CD4-positive, alpha-beta memory T cell (primary cell): ENCODE results near the gene UBL3. TPM values are rescaled to one million over a fixed set of nuclear protein-coding genes. Genes with fewer than 3 reads are reported as not detected.

Experiments used
- CTCF ChIA-PET: fragments of 350-600 bp; sonication (Branson Sonifier 250); formaldehyde crosslinking; loops from one replicate; lab custom pipeline; 2021; ENCODE audit warnings: inconsistent platforms; ENCODE audit not compliant: partially characterized antibody; lab: Charles Lee
- POLR2A ChIA-PET: fragments of 350-600 bp; sonication (Branson Sonifier 250); formaldehyde crosslinking; loops from one replicate; lab custom pipeline; 2021; ENCODE audit not compliant: partially characterized antibody; lab: Charles Lee
- DNase-seq, 5 donors: peaks; one replicate each; pipeline versions ENCODE4 v3.0.0 to v3.0.0-alpha.2; 2020 to 2022; ENCODE audit warnings: mixed read lengths in 1 of 5
- H3K27ac ChIP-seq: one replicate; pipeline ENCODE4 v1.7.0; 2013; ENCODE audit warnings: low read depth, low read length
- H3K27me3 ChIP-seq: 2 replicates; pipeline ENCODE4 v1.7.0; 2013; ENCODE audit warnings: mild to moderate bottlenecking, low read length, moderate library complexity; ENCODE audit not compliant: insufficient read depth
- H3K36me3 ChIP-seq: 2 replicates; pipeline ENCODE4 v1.7.0; 2013; ENCODE audit warnings: mild to moderate bottlenecking, low read length, moderate library complexity; ENCODE audit not compliant: insufficient read depth
- H3K4me1 ChIP-seq: 2 replicates; pipeline ENCODE4 v1.7.0; 2013; ENCODE audit warnings: mild to moderate bottlenecking, low read length, moderate library complexity; ENCODE audit not compliant: insufficient read depth
- H3K4me3 ChIP-seq, 2 donors: one replicate each; pipeline ENCODE4 v1.7.0; 2013; ENCODE audit warnings: low read length in 2 of 2, mild to moderate bottlenecking in 1 of 2
- H3K9me3 ChIP-seq, 2 donors: one replicate each; pipeline ENCODE4 v1.7.0; 2013; ENCODE audit warnings: low read length in 2 of 2, control low read depth in 1 of 2; ENCODE audit not compliant: control insufficient read depth in 1 of 2
- H3K27ac Mint-ChIP-seq, 7 donors: one replicate each; pipeline ENCODE4 v1.8.0; 2020 to 2021; ENCODE audit warnings: mixed read lengths in 7 of 7, mild to moderate bottlenecking in 6 of 7, inconsistent platforms in 3 of 7, moderate library complexity in 3 of 7
- H3K27me3 Mint-ChIP-seq, 2 donors: one replicate each; pipeline ENCODE4 v1.8.0; 2020 to 2021; ENCODE audit warnings: mixed read lengths in 2 of 2
- H3K36me3 Mint-ChIP-seq, 2 donors: one replicate each; pipeline ENCODE4 v1.8.0; 2020 to 2021; ENCODE audit warnings: mixed read lengths in 2 of 2, inconsistent platforms in 1 of 2, mild to moderate bottlenecking in 1 of 2
- H3K4me1 Mint-ChIP-seq, 4 donors: one replicate each; pipeline ENCODE4 v1.8.0; 2020 to 2021; ENCODE audit warnings: mixed read lengths in 4 of 4, mild to moderate bottlenecking in 1 of 4
- H3K4me3 Mint-ChIP-seq, 8 donors: one replicate each; pipeline ENCODE4 v1.8.0; 2020 to 2021; ENCODE audit warnings: mixed read lengths in 8 of 8, mild to moderate bottlenecking in 7 of 8, moderate library complexity in 6 of 8, inconsistent platforms in 3 of 8
- H3K9me3 Mint-ChIP-seq, 8 donors: one replicate each; pipeline ENCODE4 v1.8.0; 2020 to 2021; ENCODE audit warnings: mixed read lengths in 8 of 8, mild to moderate bottlenecking in 5 of 8, inconsistent platforms in 3 of 8, moderate library complexity in 1 of 8
- intact Hi-C: fragments of 100-400 bp; cut with micrococcal nuclease; formaldehyde crosslinking; loops from one replicate; pipeline ENCODE4 v1.15.1; 2023
- polyA plus RNA-seq, 2 donors: library from polyadenylated mRNA; unstranded; fragments of 300-500 nt; fragmentation: Illumina TruSeq; gene quantifications; one replicate each; pipeline ENCODE4 v1.2.3, GENCODE V29; 2021
- total RNA-seq, 2 experiments: library from RNA; stranded (reverse); gene quantifications; one replicate each; pipeline ENCODE4 v1.2.3, GENCODE V29; 2021

Gene UBL3
- total and polyA plus RNA-seq, 4 experiments from 2014 or later, result 45.7 to 47.4 (median 46.6) TPM

DNA sequence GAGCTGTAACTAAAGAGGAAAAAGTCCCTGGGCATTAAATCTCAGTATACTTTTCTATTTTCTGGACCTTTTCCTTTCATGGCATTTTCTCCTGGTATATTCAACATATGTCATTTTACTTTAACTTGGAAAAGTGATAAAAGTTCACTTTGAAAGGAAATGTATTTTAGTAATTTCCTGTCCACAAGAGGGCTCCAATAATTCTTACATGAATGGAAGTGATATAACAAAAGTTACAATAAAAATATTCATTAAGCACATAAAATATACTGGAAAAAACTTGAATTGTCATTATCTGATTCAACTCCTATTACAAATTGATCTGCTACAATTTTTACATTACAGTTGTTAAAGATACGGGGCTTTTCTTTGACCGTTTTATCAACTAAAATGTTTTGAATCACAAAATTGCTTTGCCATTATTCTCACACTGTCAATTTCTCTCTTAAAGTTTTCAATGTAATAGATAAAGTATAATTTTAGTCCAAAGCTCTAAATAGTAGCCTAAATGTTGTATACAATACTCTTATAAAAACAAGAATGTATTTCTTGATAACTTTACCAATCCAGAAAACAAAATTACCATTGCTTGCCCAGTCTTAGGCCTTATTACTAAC is 4.9 kb downstream of the UBL3 start:
- peaks cover 39 to 73% (median 53%) of the 10 kb centered on the region in 4 donors for H3K4me1 Mint-ChIP-seq
- H3K4me3 Mint-ChIP-seq, result peak overlapping the region in 6 of 8 donors; percentile 4 to 67 (median 32)
- ChIA-PET POLR2A (interaction anchor here (7.5 to 8.7 kb wide), 2 partner anchors 91 to 268 kb away, joined by 47 to 93 read pairs; no protein-coding TSS in a partner anchor), CTCF (interaction anchor here (0.9 to 20.0 kb wide), 16 partner anchors 10 to 337 kb away, joined by 3 to 315 read pairs (median 4); no protein-coding TSS in a partner anchor)
- Histone ChIP-seq H3K27me3 (no peaks in the 10 kb centered on the region), H3K27ac (no peak overlapping the region), H3K9me3 (no peaks in the 10 kb centered on the region), H3K4me3 (no peak overlapping the region), H3K36me3 (no peaks in the 10 kb centered on the region), H3K4me1 (peaks cover 68% of the 10 kb centered on the region)
- H3K36me3 Mint-ChIP-seq, result peaks cover 0 to 17% of the 10 kb centered on the region in 2 donors
- H3K27me3 Mint-ChIP-seq, result no peaks in the 10 kb centered on the region
- peaks cover 0 to 5% (median 0%) of the 10 kb centered on the region in 8 donors for H3K9me3 Mint-ChIP-seq
- H3K27ac Mint-ChIP-seq, result peak overlapping the region in 3 of 7 donors; percentile 3 to 35 (median 29)
- intact Hi-C loops, result loop anchor here (1.0 to 10.0 kb wide), 3 partner anchors 77 to 729 kb away; no protein-coding TSS in a partner anchor
- peak in 1 of 5 donors; percentile 15 for DNase-seq

DNA sequence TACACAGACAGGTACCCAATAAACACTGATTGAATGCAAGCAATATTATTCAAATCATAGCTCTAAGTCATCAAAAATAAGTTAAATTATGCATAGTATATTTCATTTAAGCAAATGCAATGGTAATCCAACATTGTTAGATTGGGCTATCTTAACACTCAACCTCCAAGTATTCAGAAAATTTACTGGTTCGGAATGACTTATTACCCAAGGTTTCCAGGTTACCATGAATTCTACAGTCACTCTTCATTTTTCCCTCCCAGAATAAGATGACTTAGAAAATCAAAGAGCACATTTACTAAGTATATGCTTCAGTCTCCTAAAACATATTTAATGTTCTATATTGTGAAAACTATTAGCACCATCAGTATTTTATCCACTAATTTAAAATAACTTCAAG is 6.0 kb downstream of the UBL3 start:
- intact Hi-C loops, result loop anchor here (10.0 kb wide), 1 partner anchor 730 kb away; no protein-coding TSS in a partner anchor
- no peaks in the 10 kb centered on the region for H3K36me3 ChIP-seq
- no peak overlapping the region for H3K4me3 ChIP-seq
- Mint-ChIP-seq H3K36me3 (peaks cover 0 to 12% of the 10 kb centered on the region in 2 donors), H3K4me1 (peaks cover 42 to 77% (median 58%) of the 10 kb centered on the region in 4 donors), H3K27me3 (no peaks in the 10 kb centered on the region), H3K4me3 (peak overlapping the region in 1 of 8 donors; percentile 47), H3K27ac (no peak overlapping the region), H3K9me3 (peaks cover 0 to 5% (median 0%) of the 10 kb centered on the region in 8 donors)
- POLR2A ChIA-PET, result interaction anchor here (0.8 to 8.7 kb wide), 3 partner anchors 9 to 270 kb away, joined by 3 to 93 read pairs (median 47); no protein-coding TSS in a partner anchor
- DNase-seq, result no peak
- H3K9me3 ChIP-seq, result no peaks in the 10 kb centered on the region
- CTCF ChIA-PET, result interaction anchor here (0.5 to 20.0 kb wide), 12 partner anchors 9 to 336 kb away, joined by 3 to 315 read pairs (median 5); no protein-coding TSS in a partner anchor
- peaks cover 73% of the 10 kb centered on the region for H3K4me1 ChIP-seq
- no peaks in the 10 kb centered on the region for H3K27me3 ChIP-seq
- H3K27ac ChIP-seq, result no peak overlapping the region

DNA sequence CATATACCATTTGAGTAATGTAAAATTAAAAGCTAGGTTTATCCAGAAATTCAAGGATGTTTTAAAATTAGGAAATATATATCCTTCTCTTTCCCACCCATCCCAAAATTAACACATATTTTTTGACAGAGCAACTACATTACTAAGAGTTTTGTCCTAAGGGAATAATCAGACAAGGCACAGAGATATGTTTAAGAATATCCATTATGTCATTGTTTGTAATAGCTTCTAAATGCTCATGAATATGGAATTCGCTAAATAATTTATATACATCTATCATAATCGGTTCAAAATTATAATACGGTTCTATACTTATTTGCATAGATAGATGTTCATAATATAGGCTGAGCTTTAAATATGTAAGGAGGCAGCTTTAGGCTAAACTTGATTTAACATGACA is 9.8 kb downstream of the UBL3 start:
- intact Hi-C loops, result loop anchor here (10.0 kb wide), 1 partner anchor 734 kb away; no protein-coding TSS in a partner anchor
- DNase-seq, result no peak
- H3K4me1 ChIP-seq, result peaks cover 76% of the 10 kb centered on the region
- Mint-ChIP-seq H3K27ac (no peak overlapping the region), H3K4me3 (peak overlapping the region in 1 of 8 donors; percentile 44), H3K4me1 (peaks cover 53 to 86% (median 70%) of the 10 kb centered on the region in 4 donors), H3K27me3 (no peaks in the 10 kb centered on the region), H3K9me3 (no peaks in the 10 kb centered on the region), H3K36me3 (peaks cover 0 to 5% of the 10 kb centered on the region in 2 donors)
- no peaks in the 10 kb centered on the region for H3K36me3 ChIP-seq
- no peak overlapping the region for H3K4me3 ChIP-seq
- ChIA-PET POLR2A (interaction anchor here (2.4 to 7.5 kb wide), 2 partner anchors 96 to 274 kb away, joined by 7 to 47 read pairs; no protein-coding TSS in a partner anchor), CTCF (interaction anchor here (2.1 to 20.0 kb wide), 5 partner anchors 8 to 272 kb away, joined by 5 to 315 read pairs (median 11); partner anchors contain the start of gene UBL3)
- no peaks in the 10 kb centered on the region for H3K27me3 ChIP-seq
- H3K27ac ChIP-seq, result no peak overlapping the region
- H3K9me3 ChIP-seq, result no peaks in the 10 kb centered on the region

DNA sequence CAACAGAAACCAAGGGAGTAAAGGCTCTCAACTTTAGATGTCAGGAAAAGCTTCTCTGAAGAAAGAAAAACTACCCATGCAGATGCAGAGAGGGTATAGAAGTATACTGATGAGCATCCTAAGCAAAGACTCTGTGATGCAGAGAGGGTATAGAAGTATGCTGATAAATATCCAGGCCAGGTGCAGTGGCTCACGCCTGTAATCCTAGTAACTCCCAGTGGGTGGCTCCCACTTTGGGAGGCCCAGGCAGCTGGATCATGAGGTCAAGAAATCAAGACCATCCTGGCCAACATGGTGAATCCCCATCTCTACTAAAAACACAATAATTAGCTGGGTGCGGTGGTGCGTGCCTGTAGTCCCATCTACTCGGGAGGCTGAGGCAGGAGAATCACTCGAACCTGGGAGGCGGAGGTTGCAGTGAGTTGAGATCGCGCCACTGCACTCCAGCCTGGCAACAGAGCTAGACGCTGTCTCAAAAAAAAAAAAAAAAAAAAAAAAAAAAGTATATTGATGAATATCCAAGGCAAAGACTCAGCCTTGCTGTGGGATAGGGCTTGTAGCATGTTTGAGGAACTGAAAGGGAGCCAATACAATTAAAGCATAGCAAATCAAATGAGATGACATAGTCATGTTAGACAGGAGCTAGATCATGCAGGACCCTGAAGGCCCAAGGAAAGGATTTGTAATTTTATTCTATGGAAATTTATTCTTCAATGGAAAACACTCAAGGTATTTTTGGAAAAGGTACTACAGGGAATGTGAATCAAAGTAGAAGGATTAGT is 14.9 kb downstream of the UBL3 start:
- Mint-ChIP-seq H3K4me3 (peak overlapping the region in 2 of 8 donors; percentile 14 to 27), H3K27ac (no peak overlapping the region), H3K9me3 (no peaks in the 10 kb centered on the region), H3K36me3 (peaks cover 14 to 19% of the 10 kb centered on the region in 2 donors), H3K4me1 (peaks cover 50 to 77% (median 61%) of the 10 kb centered on the region in 4 donors), H3K27me3 (no peaks in the 10 kb centered on the region)
- Histone ChIP-seq H3K27ac (no peak overlapping the region), H3K36me3 (no peaks in the 10 kb centered on the region), H3K4me1 (peaks cover 32% of the 10 kb centered on the region), H3K4me3 (no peak overlapping the region), H3K27me3 (no peaks in the 10 kb centered on the region), H3K9me3 (no peaks in the 10 kb centered on the region)
- no peak for DNase-seq
- CTCF ChIA-PET, result interaction anchor here (1.1 to 20.0 kb wide), 5 partner anchors 10 to 277 kb away, joined by 3 to 315 read pairs (median 4); partner anchors contain the start of gene UBL3
- intact Hi-C loops, result loop anchor here (2.0 kb wide), 1 partner anchor 13 kb away; no protein-coding TSS in a partner anchor
- POLR2A ChIA-PET, result interaction anchor here (0.8 to 1.1 kb wide), 2 partner anchors 9 to 105 kb away, joined by 3 read pairs; no protein-coding TSS in a partner anchor

DNA sequence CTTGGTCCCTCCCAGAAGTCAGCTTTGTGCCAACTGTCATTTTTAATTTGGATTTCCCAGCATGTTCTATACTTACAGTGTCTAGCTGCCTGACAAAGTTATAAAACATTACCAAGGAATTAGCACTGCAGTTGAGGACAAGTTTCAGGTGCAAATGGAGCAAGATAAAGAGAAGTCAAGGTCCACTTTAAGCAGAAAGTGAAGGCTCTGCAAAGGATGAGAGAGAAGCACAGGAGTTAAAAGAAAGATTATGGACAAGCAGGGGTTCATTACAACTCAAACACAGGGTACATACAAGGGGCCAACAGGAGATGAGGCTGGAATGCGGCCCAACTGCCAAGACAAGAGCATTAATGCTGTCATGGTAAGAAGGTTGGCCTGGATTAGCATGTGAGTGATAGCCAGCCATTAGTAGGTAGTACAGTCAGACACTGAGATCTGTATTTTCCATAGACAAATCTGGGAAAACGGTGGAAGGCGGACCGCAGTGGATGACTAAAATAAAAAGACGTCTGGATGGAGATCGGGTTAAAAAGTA is 17.6 kb downstream of the UBL3 start:
- no peak for DNase-seq
- H3K27me3 Mint-ChIP-seq, result no peaks in the 10 kb centered on the region
- Histone ChIP-seq H3K27ac (no peak overlapping the region), H3K4me3 (no peak overlapping the region), H3K9me3 (no peaks in the 10 kb centered on the region), H3K36me3 (no peaks in the 10 kb centered on the region), H3K27me3 (no peaks in the 10 kb centered on the region), H3K4me1 (peaks cover 12% of the 10 kb centered on the region)
- POLR2A ChIA-PET, result no interaction called here
- peaks cover 39 to 66% (median 44%) of the 10 kb centered on the region in 4 donors for H3K4me1 Mint-ChIP-seq
- CTCF ChIA-PET, result no interaction called here
- peak overlapping the region in 2 of 8 donors; percentile 11 to 18 for H3K4me3 Mint-ChIP-seq
- H3K27ac Mint-ChIP-seq, result no peak overlapping the region
- H3K36me3 Mint-ChIP-seq, result peaks cover 16 to 27% of the 10 kb centered on the region in 2 donors
- intact Hi-C loops, result no loop called here
- H3K9me3 Mint-ChIP-seq, result no peaks in the 10 kb centered on the region

DNA sequence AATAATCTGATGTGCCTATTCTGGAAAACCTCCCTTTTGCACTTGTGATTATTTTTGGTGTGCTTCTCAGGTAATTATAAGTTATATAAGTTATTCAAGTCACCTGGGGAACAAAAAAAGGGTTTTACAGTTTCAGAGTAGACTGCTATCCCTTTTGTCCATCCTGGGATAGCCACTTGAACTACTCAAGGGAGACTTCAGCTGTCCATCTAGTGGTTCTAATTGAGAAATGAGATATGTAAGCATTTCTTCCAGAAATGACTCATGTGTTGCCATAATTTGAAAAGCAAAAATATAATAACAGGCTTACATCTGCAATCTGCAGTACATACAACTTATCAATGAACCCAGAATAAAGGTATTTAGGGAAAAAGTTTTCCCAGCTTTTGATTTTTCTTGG is 20.4 kb downstream of the UBL3 start:
- intact Hi-C loops, result no loop called here
- Histone ChIP-seq H3K27me3 (no peaks in the 10 kb centered on the region), H3K27ac (no peak overlapping the region), H3K4me1 (no peaks in the 10 kb centered on the region), H3K4me3 (no peak overlapping the region), H3K36me3 (no peaks in the 10 kb centered on the region), H3K9me3 (no peaks in the 10 kb centered on the region)
- Mint-ChIP-seq H3K27ac (no peak overlapping the region), H3K36me3 (peaks cover 19 to 29% of the 10 kb centered on the region in 2 donors), H3K27me3 (no peaks in the 10 kb centered on the region), H3K9me3 (peaks cover 0 to under 1% (median 0%) of the 10 kb centered on the region in 8 donors), H3K4me3 (no peak overlapping the region), H3K4me1 (peaks cover 25 to 51% (median 29%) of the 10 kb centered on the region in 4 donors)
- CTCF ChIA-PET, result interaction anchor here (1.0 kb wide), 1 partner anchor 59 kb away, joined by 3 read pairs; no protein-coding TSS in a partner anchor
- no peak for DNase-seq
- POLR2A ChIA-PET, result no interaction called here
